Measurements from ENCODE around the gene RAC3.
A peak's percentile ranks its signal among the peaks of the same experiment; 100 is the strongest.

Gene RAC3

GRCh38 chr17:82006468-82007227 is 24.8 kb upstream of the RAC3 start:
- Histone ChIP-seq H2BK15ac (ENCODE audit: low read length) (no peak overlapping the region), H3K9me3 (replicated peaks in 1 of 2; ENCODE audit: control insufficient read depth in 2 of 2, insufficient read depth in 1 of 2, low read depth in 1 of 2, low read length in 2 of 2) (no peaks in the 10 kb centered on the region), H3K4me2 (ENCODE audit: insufficient read depth, low read length, poor library complexity, severe bottlenecking) (no peak overlapping the region), H3K79me1 (ENCODE audit: low read depth, low read length) (peaks cover 7% of the 10 kb centered on the region), H2BK120ac (ENCODE audit: low read depth, low read length) (no peak overlapping the region), H4K8ac (ENCODE audit: low read depth, low read length) (peak overlapping the region; percentile 48), H2AK5ac (ENCODE audit: low read depth, low read length) (no peak overlapping the region), H3K23ac (ENCODE audit: low read depth, low read length, poor library complexity) (no peak overlapping the region), H2BK12ac (ENCODE audit: low read length) (no peak overlapping the region), H3K27me3 (ENCODE audit: control insufficient read depth in 3 of 3, insufficient read depth in 3 of 3, low read depth in 1 of 3, low read length in 3 of 3) (no peaks in the 10 kb centered on the region), H3K18ac (ENCODE audit: low read length) (peak overlapping the region; percentile 38), H3K9ac (ENCODE audit: low read depth, low read length, poor library complexity) (peak overlapping the region; percentile 4), H3K4ac (ENCODE audit: low read length) (no peak overlapping the region), H3K4me1 (ENCODE audit: control insufficient read depth in 2 of 2, insufficient read depth in 1 of 2, low read depth in 1 of 2, low read length in 2 of 2) (peaks cover 4 to 11% of the 10 kb centered on the region in 2 donors), H3K14ac (ENCODE audit: low read length) (no peak overlapping the region), H2BK5ac (ENCODE audit: low read length) (peak overlapping the region; percentile 39), H3K36me3 (replicated peaks in 1 of 2; ENCODE audit: control insufficient read depth in 2 of 2, insufficient read depth in 2 of 2, low read length in 2 of 2) (no peaks in the 10 kb centered on the region), H3K4me3 (ENCODE audit: low read length in 2 of 2) (no peak overlapping the region), H3K27ac (replicated peaks; ENCODE audit: low read length) (no peak overlapping the region), H4K91ac (ENCODE audit: low read depth, low read length, poor library complexity) (no peak overlapping the region), H2AFZ (ENCODE audit: low read length) (no peak overlapping the region)
- WGBS, 2 donors (ENCODE audit: extremely low coverage in 2 of 2, insufficient read length in 2 of 2, insufficient replicate concordance in 1 of 2) = no CpG with 5 or more reads among the region's 24 CpGs
- no peak for DNase-seq (ENCODE audit: low spot score)

GRCh38 chr17:82007228-82007494 is 24.3 kb upstream of the RAC3 start:
- Histone ChIP-seq H3K27me3 (ENCODE audit: control insufficient read depth in 3 of 3, insufficient read depth in 3 of 3, low read depth in 1 of 3, low read length in 3 of 3) (no peaks in the 10 kb centered on the region), H3K36me3 (replicated peaks in 1 of 2; ENCODE audit: control insufficient read depth in 2 of 2, insufficient read depth in 2 of 2, low read length in 2 of 2) (peaks cover 0 to 4% of the 10 kb centered on the region in 2 donors), H3K4me2 (ENCODE audit: insufficient read depth, low read length, poor library complexity, severe bottlenecking) (no peak overlapping the region), H2BK15ac (ENCODE audit: low read length) (no peak overlapping the region), H2BK5ac (ENCODE audit: low read length) (peak overlapping the region; percentile 39), H3K14ac (ENCODE audit: low read length) (no peak overlapping the region), H3K9ac (ENCODE audit: low read depth, low read length, poor library complexity) (no peak overlapping the region), H2BK120ac (ENCODE audit: low read depth, low read length) (no peak overlapping the region), H3K27ac (replicated peaks; ENCODE audit: low read length) (no peak overlapping the region), H3K79me1 (ENCODE audit: low read depth, low read length) (peaks cover 7% of the 10 kb centered on the region), H4K8ac (ENCODE audit: low read depth, low read length) (no peak overlapping the region), H2AK5ac (ENCODE audit: low read depth, low read length) (no peak overlapping the region), H2BK12ac (ENCODE audit: low read length) (no peak overlapping the region), H3K4me1 (ENCODE audit: control insufficient read depth in 2 of 2, insufficient read depth in 1 of 2, low read depth in 1 of 2, low read length in 2 of 2) (peaks cover 3 to 14% of the 10 kb centered on the region in 2 donors), H3K9me3 (replicated peaks in 1 of 2; ENCODE audit: control insufficient read depth in 2 of 2, insufficient read depth in 1 of 2, low read depth in 1 of 2, low read length in 2 of 2) (no peaks in the 10 kb centered on the region), H3K18ac (ENCODE audit: low read length) (peak overlapping the region; percentile 38), H3K23ac (ENCODE audit: low read depth, low read length, poor library complexity) (no peak overlapping the region), H3K4me3 (ENCODE audit: low read length in 2 of 2) (no peak overlapping the region), H3K4ac (ENCODE audit: low read length) (no peak overlapping the region), H2AFZ (ENCODE audit: low read length) (no peak overlapping the region), H4K91ac (ENCODE audit: low read depth, low read length, poor library complexity) (no peak overlapping the region)
- DNase-seq (ENCODE audit: low spot score) = no peak
- no CpG with 5 or more reads among the region's 6 CpGs for WGBS, 2 donors (ENCODE audit: extremely low coverage in 2 of 2, insufficient read length in 2 of 2, insufficient replicate concordance in 1 of 2)

- Histone ChIP-seq H2AFZ (ENCODE audit: low read length) (no peak overlapping the region), H2BK120ac (ENCODE audit: low read depth, low read length) (no peak overlapping the region), H3K4me3 (ENCODE audit: low read length in 2 of 2) (no peak overlapping the region), H3K27me3 (ENCODE audit: control insufficient read depth in 3 of 3, insufficient read depth in 3 of 3, low read depth in 1 of 3, low read length in 3 of 3) (no peaks in the 10 kb centered on the region), H2BK12ac (ENCODE audit: low read length) (peak overlapping the region; percentile 41), H2BK15ac (ENCODE audit: low read length) (no peak overlapping the region), H3K4ac (ENCODE audit: low read length) (no peak overlapping the region), H3K18ac (ENCODE audit: low read length) (peak overlapping the region; percentile 57), H2AK5ac (ENCODE audit: low read depth, low read length) (no peak overlapping the region), H3K4me2 (ENCODE audit: insufficient read depth, low read length, poor library complexity, severe bottlenecking) (no peak overlapping the region), H2BK5ac (ENCODE audit: low read length) (no peak overlapping the region), H3K9ac (ENCODE audit: low read depth, low read length, poor library complexity) (peak overlapping the region; percentile 81), H4K8ac (ENCODE audit: low read depth, low read length) (no peak overlapping the region), H3K36me3 (replicated peaks in 1 of 2; ENCODE audit: control insufficient read depth in 2 of 2, insufficient read depth in 2 of 2, low read length in 2 of 2) (peaks cover 0 to 4% of the 10 kb centered on the region in 2 donors), H3K14ac (ENCODE audit: low read length) (peak overlapping the region; percentile 38), H3K23ac (ENCODE audit: low read depth, low read length, poor library complexity) (peak overlapping the region; percentile 73), H4K91ac (ENCODE audit: low read depth, low read length, poor library complexity) (no peak overlapping the region), H3K27ac (replicated peaks; ENCODE audit: low read length) (no peak overlapping the region), H3K4me1 (ENCODE audit: control insufficient read depth in 2 of 2, insufficient read depth in 1 of 2, low read depth in 1 of 2, low read length in 2 of 2) (peaks cover 3 to 17% of the 10 kb centered on the region in 2 donors), H3K79me1 (ENCODE audit: low read depth, low read length) (peaks cover 7% of the 10 kb centered on the region), H3K9me3 (replicated peaks in 1 of 2; ENCODE audit: control insufficient read depth in 2 of 2, insufficient read depth in 1 of 2, low read depth in 1 of 2, low read length in 2 of 2) (no peaks in the 10 kb centered on the region)
- no peak for DNase-seq (ENCODE audit: low spot score)
- no CpG with 5 or more reads among the region's 30 CpGs for WGBS, 2 donors (ENCODE audit: extremely low coverage in 2 of 2, insufficient read length in 2 of 2, insufficient replicate concordance in 1 of 2)
These were observed 23.8 kb upstream of the RAC3 start for GRCh38 chr17:82007495-82008257.

GRCh38 chr17:82008258-82008940 is 23.1 kb upstream of the RAC3 start:
- no peak overlapping the region for H2BK12ac ChIP-seq (ENCODE audit: low read length)
- no peak overlapping the region for H3K14ac ChIP-seq (ENCODE audit: low read length)
- H3K18ac ChIP-seq (ENCODE audit: low read length) = no peak overlapping the region
- no peak overlapping the region for H3K27ac ChIP-seq (replicated peaks; ENCODE audit: low read length)
- H2BK15ac ChIP-seq (ENCODE audit: low read length) = no peak overlapping the region
- no peak overlapping the region for H3K4me3 ChIP-seq (ENCODE audit: low read length in 2 of 2)
- H3K23ac ChIP-seq (ENCODE audit: low read depth, low read length, poor library complexity) = peak overlapping the region; percentile 73
- peak overlapping the region; percentile 66 for H3K4ac ChIP-seq (ENCODE audit: low read length)
- H3K36me3 ChIP-seq (replicated peaks in 1 of 2; ENCODE audit: control insufficient read depth in 2 of 2, insufficient read depth in 2 of 2, low read length in 2 of 2) = peaks cover 0 to 4% of the 10 kb centered on the region in 2 donors
- no peak overlapping the region for H3K4me2 ChIP-seq (ENCODE audit: insufficient read depth, low read length, poor library complexity, severe bottlenecking)
- H3K9me3 ChIP-seq (replicated peaks in 1 of 2; ENCODE audit: control insufficient read depth in 2 of 2, insufficient read depth in 1 of 2, low read depth in 1 of 2, low read length in 2 of 2) = no peaks in the 10 kb centered on the region
- H2BK5ac ChIP-seq (ENCODE audit: low read length) = peak overlapping the region; percentile 39
- H3K27me3 ChIP-seq (ENCODE audit: control insufficient read depth in 3 of 3, insufficient read depth in 3 of 3, low read depth in 1 of 3, low read length in 3 of 3) = no peaks in the 10 kb centered on the region
- H3K9ac ChIP-seq (ENCODE audit: low read depth, low read length, poor library complexity) = peak overlapping the region; percentile 81
- H4K8ac ChIP-seq (ENCODE audit: low read depth, low read length) = no peak overlapping the region
- no peak overlapping the region for H2AFZ ChIP-seq (ENCODE audit: low read length)
- peak overlapping the region; percentile 46 for H2AK5ac ChIP-seq (ENCODE audit: low read depth, low read length)
- H3K4me1 ChIP-seq (ENCODE audit: control insufficient read depth in 2 of 2, insufficient read depth in 1 of 2, low read depth in 1 of 2, low read length in 2 of 2) = peaks cover 2 to 19% of the 10 kb centered on the region in 2 donors
- no peak for DNase-seq (ENCODE audit: low spot score)
- peaks cover 7% of the 10 kb centered on the region for H3K79me1 ChIP-seq (ENCODE audit: low read depth, low read length)
- WGBS, 2 donors (ENCODE audit: extremely low coverage in 2 of 2, insufficient read length in 2 of 2, insufficient replicate concordance in 1 of 2) = no CpG with 5 or more reads among the region's 26 CpGs
- H4K91ac ChIP-seq (ENCODE audit: low read depth, low read length, poor library complexity) = no peak overlapping the region
- no peak overlapping the region for H2BK120ac ChIP-seq (ENCODE audit: low read depth, low read length)
